Astrocyte of the cerebellum (primary cell): ENCODE measurements around the gene UBL4B.

Experiments
- DNase-seq: peaks from one replicate; pipeline ENCODE4 v3.0.0-alpha.2; 2011; ENCODE audit warnings: low read depth
- H3K4me3 ChIP-seq: 2 replicates; pipeline ENCODE4 v1.5.1; 2011; ENCODE audit warnings: mild to moderate bottlenecking, low read depth, low read length, moderate library complexity
- CTCF ChIP-seq: IDR thresholded peaks from 2 replicates; pipeline ENCODE4 v1.5.1; 2012; ENCODE audit warnings: low read length, low read depth, moderate library complexity, mild to moderate bottlenecking; ENCODE audit errors: missing control alignments
- in situ Hi-C: cut with HindIII; loops from 2 replicates; pipeline ENCODE4 v1.10.0; 2017; ENCODE audit warnings: low sequenced_read_pairs

Gene UBL4B

GRCh38 chr1:110091381-110091780 is 20.9 kb upstream of the UBL4B start:
- no peak overlapping the region for H3K4me3 ChIP-seq
- DNase-seq, result no peak
- in situ Hi-C loops, result no loop called here
- TF ChIP-seq CTCF, result no peak

- TF ChIP-seq CTCF, result no peak
- no peak for DNase-seq
- in situ Hi-C loops, result no loop called here
- H3K4me3 ChIP-seq, result no peak overlapping the region
Measured at GRCh38 chr1:110091791-110092190, 20.5 kb upstream of the UBL4B start.

GRCh38 chr1:110092991-110093390 is 19.3 kb upstream of the UBL4B start:
- in situ Hi-C loops, result no loop called here
- no peak for DNase-seq
- no peak overlapping the region for H3K4me3 ChIP-seq
- TF ChIP-seq CTCF, result no peak

- no peak overlapping the region for H3K4me3 ChIP-seq
- DNase-seq, result no peak
- in situ Hi-C loops, result no loop called here
- TF ChIP-seq CTCF, result no peak
Measured at GRCh38 chr1:110094931-110095654, 17.1 kb upstream of the UBL4B start.

- DNase-seq, result no peak
- no peak for TF ChIP-seq CTCF
- in situ Hi-C loops, result no loop called here
- no peak overlapping the region for H3K4me3 ChIP-seq
Measured at GRCh38 chr1:110097507-110098221, 14.6 kb upstream of the UBL4B start.

- in situ Hi-C loops, result no loop called here
Measured at GRCh38 chr1:110098222-110099026, 13.8 kb upstream of the UBL4B start.

More at GRCh38 chr1:110098222-110099026, 13.8 kb upstream of the UBL4B start:
- DNase-seq, result no peak
- no peak for TF ChIP-seq CTCF
- no peak overlapping the region for H3K4me3 ChIP-seq
